Liver (tissue), 9 donors: ENCODE results near the gene NOS1. TPM values are rescaled to one million over a fixed set of nuclear protein-coding genes. Genes with fewer than 3 reads are reported as not detected.

Experiments used
- DNase-seq: peaks from one replicate; pipeline ENCODE4 v3.0.0-alpha.2; 2017; ENCODE audit warnings: low spot score
- H3K27ac ChIP-seq, 2 donors: one replicate each; pipeline ENCODE4 v1.7.0; 2013; ENCODE audit warnings: inconsistent platforms in 2 of 2, low read length in 2 of 2, control low read depth in 1 of 2, low read depth in 1 of 2, mild to moderate bottlenecking in 1 of 2
- H3K27me3 ChIP-seq, 4 donors: one replicate each; pipeline versions ENCODE4 v1.6.1 to v1.7.0; 2013; ENCODE audit warnings: low read length in 3 of 4, inconsistent platforms in 1 of 4, mild to moderate bottlenecking in 1 of 4, moderate library complexity in 1 of 4; ENCODE audit not compliant: control insufficient read depth in 4 of 4, insufficient read depth in 4 of 4
- H3K36me3 ChIP-seq, 4 donors: one replicate each; pipeline versions ENCODE4 v1.6.1 to v1.7.0; 2013; ENCODE audit warnings: low read length in 3 of 4, mild to moderate bottlenecking in 3 of 4, low read depth in 1 of 4, moderate library complexity in 1 of 4; ENCODE audit not compliant: control insufficient read depth in 4 of 4, insufficient read depth in 3 of 4
- H3K4me1 ChIP-seq, 4 donors: one replicate each; pipeline versions ENCODE4 v1.6.1 to v1.7.0; 2013; ENCODE audit warnings: low read length in 3 of 4, mild to moderate bottlenecking in 3 of 4, moderate library complexity in 1 of 4; ENCODE audit not compliant: control insufficient read depth in 4 of 4, insufficient read depth in 4 of 4
- H3K4me3 ChIP-seq, 3 donors: one replicate each; pipeline versions ENCODE4 v1.6.1 to v1.7.0; 2013; ENCODE audit warnings: low read length in 3 of 3, control low read depth in 1 of 3, low read depth in 1 of 3, mild to moderate bottlenecking in 1 of 3
- H3K9ac ChIP-seq, 2 donors: one replicate each; pipeline ENCODE4 v1.7.0; 2013; ENCODE audit warnings: low read length in 2 of 2, mild to moderate bottlenecking in 2 of 2, moderate library complexity in 2 of 2, control low read depth in 1 of 2, low read depth in 1 of 2
- H3K9me3 ChIP-seq, 4 donors: one replicate each; pipeline versions ENCODE4 v1.6.1 to v1.7.0; 2013; ENCODE audit warnings: low read length in 3 of 4; ENCODE audit not compliant: control insufficient read depth in 4 of 4
- ATF3 ChIP-seq: IDR thresholded peaks from 2 replicates; pipeline ENCODE4 v1.6.1; 2016; ENCODE audit warnings: antibody characterized with exemption
- CTCF ChIP-seq: fragments of 150-350 bp; IDR thresholded peaks from 2 replicates; pipeline ENCODE4 v1.5.1; 2017; ENCODE audit warnings: improper control_type of control experiment, low read depth, low read length; ENCODE audit not compliant: missing input control
- EGR1 ChIP-seq, 2 donors: IDR thresholded peaks; 2 replicates each; pipeline ENCODE4 v1.6.1; 2016 to 2018; ENCODE audit warnings: antibody characterized with exemption in 2 of 2, low read depth in 2 of 2
- FOXA1 ChIP-seq: IDR thresholded peaks from 2 replicates; pipeline ENCODE4 v1.6.1; 2016; ENCODE audit warnings: antibody characterized with exemption
- FOXA2 ChIP-seq: IDR thresholded peaks from 2 replicates; pipeline ENCODE4 v1.6.1; 2016; ENCODE audit warnings: antibody characterized with exemption
- GABPA ChIP-seq, 2 donors: IDR thresholded peaks in 1 of 2; conservative IDR thresholded peaks in 1 of 2; 2 replicates each; pipeline ENCODE4 v1.6.1; 2016; ENCODE audit warnings: antibody characterized with exemption in 2 of 2, mild to moderate bottlenecking in 1 of 2, moderate library complexity in 1 of 2
- HNF4A ChIP-seq, 2 donors: conservative IDR thresholded peaks; 2 replicates each; pipeline ENCODE4 v1.6.1; 2016; ENCODE audit warnings: antibody characterized with exemption in 2 of 2, mild to moderate bottlenecking in 2 of 2
- HNF4G ChIP-seq: IDR thresholded peaks from 2 replicates; pipeline ENCODE4 v1.6.1; 2016; ENCODE audit warnings: antibody characterized with exemption
- JUND ChIP-seq, 2 donors: IDR thresholded peaks; 2 replicates each; pipeline ENCODE4 v1.6.1; 2016; ENCODE audit warnings: antibody characterized with exemption in 2 of 2
- MAX ChIP-seq: IDR thresholded peaks from 2 replicates; pipeline ENCODE4 v1.6.1; 2016; ENCODE audit warnings: antibody characterized with exemption
- NR2F2 ChIP-seq: IDR thresholded peaks from 2 replicates; pipeline ENCODE4 v1.6.1; 2016; ENCODE audit warnings: antibody characterized with exemption
- RAD21 ChIP-seq, 2 donors: IDR thresholded peaks; 2 replicates each; pipeline ENCODE4 v1.6.1; 2016; ENCODE audit warnings: antibody characterized with exemption in 2 of 2, mild to moderate bottlenecking in 2 of 2
- REST ChIP-seq: IDR thresholded peaks from 2 replicates; pipeline ENCODE4 v1.6.1; 2016; ENCODE audit warnings: antibody characterized with exemption, mild to moderate bottlenecking
- RXRA ChIP-seq, 2 donors: IDR thresholded peaks; 2 replicates each; pipeline ENCODE4 v1.6.1; 2017 to 2018; ENCODE audit warnings: antibody characterized with exemption in 2 of 2, mild to moderate bottlenecking in 1 of 2
- SP1 ChIP-seq: IDR thresholded peaks from 2 replicates; pipeline ENCODE4 v1.6.1; 2018; ENCODE audit warnings: antibody characterized with exemption, mild to moderate bottlenecking
- TAF1 ChIP-seq: conservative IDR thresholded peaks from 2 replicates; pipeline ENCODE4 v1.6.1; 2016; ENCODE audit warnings: antibody characterized with exemption, mild to moderate bottlenecking
- YY1 ChIP-seq: IDR thresholded peaks from 2 replicates; pipeline ENCODE4 v1.6.1; 2016; ENCODE audit warnings: antibody characterized with exemption, mild to moderate bottlenecking
- ZBTB33 ChIP-seq: IDR thresholded peaks from 2 replicates; pipeline ENCODE4 v1.6.1; 2016; ENCODE audit warnings: antibody characterized with exemption
- WGBS: extraction: QIAGEN DNeasy Blood & Tissue Kit; methylation state at CpG from one replicate; pipeline ENCODE4 v1.1.7; 2013; 5-methylcytosine and 5-hydroxymethylcytosine counted together
- polyA plus RNA-seq, 2 donors: library from polyadenylated mRNA; stranded (reverse) in 1 of 2; unstranded in 1 of 2; fragments of 200-250 nt in 1 of 2; fragments of >200 nt in 1 of 2; fragmentation: Nextera tagmentation in 1 of 2; extraction: Ambion mirVana in 1 of 2; gene quantifications; one replicate each; pipeline versions ENCODE4 v1.2.1 to v1.2.3, GENCODE V29; 2013 to 2015
- total RNA-seq, 2 donors: library from RNA; depleted of rRNA; stranded (reverse); fragments of >200 nt; gene quantifications; one replicate each; pipeline ENCODE4 v1.2.3, GENCODE V29; 2014
- donor health status: healthy.
- donor health status: healthy.
- donor health status: healthy.
- donor health status: healthy.
- donor health status: healthy.

Gene NOS1
- total and polyA plus RNA-seq, 4 donors = under 0.01 to 0.08 (median 0.01) TPM; not detected in 1

- WGBS = 35% methylated on average over 8 of the region's 8 CpGs
- no peak overlapping the region for H3K4me3 ChIP-seq
- TF ChIP-seq REST (no peak), FOXA1 (no peak), HNF4A (conservative IDR thresholded peaks at IDR 0.05) (no peak), FOXA2 (no peak), YY1 (no peak), ATF3 (no peak)
- H3K9me3 ChIP-seq = no peaks in the 10 kb centered on the region
- H3K27ac ChIP-seq = no peak overlapping the region
- H3K4me1 ChIP-seq = no peaks in the 10 kb centered on the region
- no peak for DNase-seq
- H3K9ac ChIP-seq = no peak overlapping the region
- peaks cover 0 to 9% (median 0%) of the 10 kb centered on the region in 4 donors for H3K27me3 ChIP-seq
- H3K36me3 ChIP-seq = no peaks in the 10 kb centered on the region
These were observed 81.8 kb downstream of the NOS1 start for GRCh38 chr12:117279606-117280005.

- Histone ChIP-seq H3K9me3 (no peaks in the 10 kb centered on the region), H3K9ac (no peak overlapping the region), H3K4me1 (no peaks in the 10 kb centered on the region), H3K4me3 (no peak overlapping the region), H3K36me3 (no peaks in the 10 kb centered on the region), H3K27ac (no peak overlapping the region), H3K27me3 (peaks cover 0 to 9% (median 0%) of the 10 kb centered on the region in 4 donors)
- WGBS = 53% methylated on average over 7 of the region's 7 CpGs
- TF ChIP-seq HNF4G (no peak), EGR1 (IDR thresholded peaks at IDR 0.05; ENCODE audit: low read depth in 2 of 2) (no peak), MAX (no peak), ZBTB33 (no peak), RXRA (IDR thresholded peaks at IDR 0.05) (no peak), CTCF (no peak), GABPA (IDR thresholded peaks at IDR 0.05 in 1 of 2, conservative IDR thresholded peaks at IDR 0.05 in 1 of 2) (no peak), NR2F2 (no peak), YY1 (no peak), REST (no peak), ATF3 (no peak), FOXA1 (no peak), SP1 (no peak), TAF1 (no peak), HNF4A (conservative IDR thresholded peaks at IDR 0.05) (no peak), RAD21 (IDR thresholded peaks at IDR 0.05) (no peak), FOXA2 (no peak), JUND (IDR thresholded peaks at IDR 0.05) (no peak)
- no peak for DNase-seq
These were observed 83.6 kb downstream of the NOS1 start for GRCh38 chr12:117277875-117278274.
